MCF 10A (cell line): ENCODE data around the gene ARHGAP25. TPM values are rescaled to one million over a fixed set of nuclear protein-coding genes. Genes with fewer than 3 reads are reported as not detected.

Source experiments
- BruUV-seq: library from RNA; stranded (reverse); fragments of 400-500 nt; replicated peaks from 2 replicates; lab custom pipeline; 2021; lab: Mats Ljungman, UMichigan
- CTCF ChIA-PET: fragments of 300-600 bp; sonication (Branson Sonifier 250); formaldehyde crosslinking; extraction: SDS; loops from one replicate; lab custom pipeline; 2021; ENCODE audit warnings: antibody characterized with exemption, inconsistent platforms; lab: Yijun Ruan, JAX
- POLR2A ChIA-PET: fragments of 300-600, 350-650 bp; sonication (Branson Sonifier 250); formaldehyde crosslinking; extraction: SDS; loops from one replicate; lab custom pipeline; 2020; ENCODE audit warnings: antibody characterized with exemption, inconsistent platforms; lab: Yijun Ruan, JAX
- DNase-seq: peaks from one replicate; pipeline ENCODE4 v3.0.0-alpha.2; 2018; ENCODE audit not compliant: unreplicated experiment
- H3K27ac Mint-ChIP-seq: one replicate; pipeline ENCODE4 v1.8.0; 2022; ENCODE audit warnings: mild to moderate bottlenecking, low read depth, mixed read lengths; ENCODE audit not compliant: unreplicated experiment
- H3K27me3 Mint-ChIP-seq: one replicate; pipeline ENCODE4 v1.8.0; 2022; ENCODE audit warnings: mixed read lengths; ENCODE audit not compliant: insufficient read depth, unreplicated experiment
- H3K36me3 Mint-ChIP-seq: one replicate; pipeline ENCODE4 v1.8.0; 2022; ENCODE audit warnings: mild to moderate bottlenecking, moderate library complexity, mixed read lengths; ENCODE audit not compliant: insufficient read depth, unreplicated experiment
- H3K4me1 Mint-ChIP-seq: one replicate; pipeline ENCODE4 v1.8.0; 2022; ENCODE audit warnings: mixed read lengths; ENCODE audit not compliant: insufficient read depth, unreplicated experiment
- H3K4me3 Mint-ChIP-seq: one replicate; pipeline ENCODE4 v1.8.0; 2022; ENCODE audit warnings: mild to moderate bottlenecking, moderate library complexity, mixed read lengths; ENCODE audit not compliant: unreplicated experiment
- H3K9me3 Mint-ChIP-seq: one replicate; pipeline ENCODE4 v1.8.0; 2022; ENCODE audit warnings: mixed read lengths; ENCODE audit not compliant: unreplicated experiment
- CTCF ChIP-seq: fragments of 200-600 bp; IDR thresholded peaks from one replicate; pipeline ENCODE4 v1.8.0; 2022; ENCODE audit warnings: antibody characterized with exemption, mild to moderate bottlenecking; ENCODE audit not compliant: unreplicated experiment
- intact Hi-C: fragments of 100-400 bp; cut with micrococcal nuclease; formaldehyde crosslinking; loops from 2 replicates; pipeline ENCODE4 v1.14.1; 2022
- total RNA-seq: library from RNA; stranded (reverse); gene quantifications from 2 replicates; pipeline ENCODE4 v1.2.3, GENCODE V29; 2022

Gene ARHGAP25
- total RNA-seq, 1 experiment from 2014 or later = 0.93 TPM

DNA sequence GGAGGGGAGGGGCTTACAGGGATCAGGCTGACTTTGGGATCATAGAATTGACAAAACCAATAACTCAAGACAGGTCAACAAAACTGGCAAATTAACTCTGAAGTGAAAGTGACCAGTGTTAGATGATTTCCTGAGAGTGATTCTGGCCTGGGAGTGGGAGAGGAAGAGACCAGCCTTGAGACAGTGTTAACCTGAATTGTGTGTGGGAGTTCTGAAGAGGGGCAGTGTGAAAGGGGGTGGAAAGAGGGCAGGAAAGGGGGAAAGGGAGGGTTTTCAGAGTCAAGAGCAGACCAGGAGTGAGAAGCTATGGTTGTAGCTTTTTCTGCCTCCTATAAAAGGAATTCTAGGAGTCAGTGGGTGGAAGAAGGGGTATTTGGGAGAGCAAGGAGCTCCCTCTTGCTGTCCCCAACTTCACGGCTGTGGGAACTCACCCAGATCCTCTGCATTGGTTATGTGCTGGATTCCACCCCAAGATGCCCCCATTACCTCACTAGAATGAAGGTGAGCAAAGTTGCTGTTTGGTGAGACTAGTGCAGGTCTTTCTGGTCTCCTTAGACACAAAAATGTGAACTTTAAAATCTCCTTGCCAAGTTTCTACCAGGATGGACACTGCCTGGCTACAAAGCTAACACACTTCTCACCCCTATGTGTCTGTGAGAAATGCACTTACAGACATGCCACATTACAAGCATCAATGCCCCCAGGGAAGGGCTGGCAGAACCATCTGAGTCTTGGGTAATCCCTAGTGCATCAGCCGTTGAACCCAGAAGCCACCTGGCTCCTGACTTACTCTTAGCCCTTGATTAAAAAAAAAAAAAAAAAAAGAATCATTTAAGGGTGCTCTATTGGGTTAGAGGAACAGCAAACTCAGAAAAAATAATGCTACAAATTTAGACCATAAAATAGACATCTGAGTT lies 75.0 kb downstream of the ARHGAP25 start:
- H3K27ac Mint-ChIP-seq = peak overlapping the region; percentile 76
- H3K27me3 Mint-ChIP-seq = no peaks in the 10 kb centered on the region
- H3K4me1 Mint-ChIP-seq = peaks cover 83% of the 10 kb centered on the region
- POLR2A ChIA-PET = interaction anchor here (0.7 to 1.7 kb wide), 5 partner anchors 11 to 125 kb away, joined by 3 to 6 read pairs (median 4); no protein-coding TSS in a partner anchor
- H3K4me3 Mint-ChIP-seq = no peak overlapping the region
- intact Hi-C loops = no loop called here
- no peak for TF ChIP-seq CTCF
- CTCF ChIA-PET = interaction anchor here (0.6 to 1.4 kb wide), 5 partner anchors 14 to 78 kb away, joined by 3 to 5 read pairs (median 3); no protein-coding TSS in a partner anchor
- H3K9me3 Mint-ChIP-seq = no peaks in the 10 kb centered on the region
- peaks cover 12% of the 10 kb centered on the region for H3K36me3 Mint-ChIP-seq
- DNase-seq = peak; percentile 95
- no TSS peak for BruUV-seq

DNA sequence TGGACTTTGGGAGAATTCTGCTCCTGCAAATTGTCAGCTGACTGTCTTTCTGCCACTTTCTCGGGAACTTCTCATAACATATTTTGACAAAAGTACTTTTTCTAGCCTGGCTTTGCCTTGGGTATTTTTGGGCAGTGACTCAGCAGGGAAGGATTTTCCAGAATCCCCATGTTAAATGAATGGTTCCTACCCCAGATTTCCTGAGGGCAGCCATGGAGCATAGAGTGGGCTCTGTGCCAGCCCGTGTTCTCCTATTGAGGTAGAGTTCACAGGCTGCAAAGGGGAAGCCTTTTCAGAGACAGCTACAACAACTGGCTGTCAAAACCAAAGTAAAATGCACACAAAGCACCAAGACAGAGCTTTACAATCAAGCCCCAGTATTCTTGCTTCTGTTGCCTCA lies 76.8 kb downstream of the ARHGAP25 start:
- ChIA-PET POLR2A (interaction anchor here (0.8 to 1.2 kb wide), 3 partner anchors 13 to 18 kb away, joined by 3 to 6 read pairs (median 4); no protein-coding TSS in a partner anchor), CTCF (interaction anchor here (0.5 to 1.0 kb wide), 3 partner anchors 20 to 82 kb away, joined by 3 to 4 read pairs (median 3); no protein-coding TSS in a partner anchor)
- Mint-ChIP-seq H3K4me3 (no peak overlapping the region), H3K27ac (peak overlapping the region; percentile 33), H3K9me3 (no peaks in the 10 kb centered on the region), H3K27me3 (no peaks in the 10 kb centered on the region), H3K36me3 (peaks cover 12% of the 10 kb centered on the region), H3K4me1 (peaks cover 74% of the 10 kb centered on the region)
- no peak for TF ChIP-seq CTCF
- BruUV-seq = no TSS peak
- intact Hi-C loops = no loop called here
- DNase-seq = peak; percentile 84

DNA sequence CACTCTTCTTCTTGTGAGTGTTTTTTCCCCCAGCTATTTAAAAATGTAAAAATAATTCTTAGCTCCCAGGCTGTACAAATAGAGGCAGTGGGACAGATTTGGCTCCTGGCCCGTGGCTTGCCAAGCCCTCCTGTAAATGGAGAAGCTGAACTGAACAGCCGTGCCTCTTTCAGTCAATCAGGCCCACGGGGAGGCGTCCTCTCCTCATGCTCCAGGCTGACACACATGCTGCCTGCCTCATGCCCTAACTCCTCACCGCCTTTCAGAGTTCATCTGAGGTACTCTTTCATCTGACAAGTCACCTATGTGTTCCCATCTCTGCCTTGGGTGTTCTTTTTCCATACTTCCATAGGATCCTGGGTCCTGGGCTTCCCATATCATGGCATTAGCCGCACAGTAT lies 77.6 kb downstream of the ARHGAP25 start:
- DNase-seq = no peak
- TF ChIP-seq CTCF = no peak
- peaks cover 12% of the 10 kb centered on the region for H3K36me3 Mint-ChIP-seq
- no peaks in the 10 kb centered on the region for H3K27me3 Mint-ChIP-seq
- H3K27ac Mint-ChIP-seq = peak overlapping the region; percentile 3
- intact Hi-C loops = no loop called here
- ChIA-PET CTCF (interaction anchor here (0.8 to 1.0 kb wide), 2 partner anchors 21 to 60 kb away, joined by 3 to 4 read pairs; no protein-coding TSS in a partner anchor), POLR2A (interaction anchor here (1.2 kb wide), 1 partner anchor 16 kb away, joined by 3 read pairs; no protein-coding TSS in a partner anchor)
- no TSS peak for BruUV-seq
- no peak overlapping the region for H3K4me3 Mint-ChIP-seq
- H3K9me3 Mint-ChIP-seq = no peaks in the 10 kb centered on the region
- peaks cover 65% of the 10 kb centered on the region for H3K4me1 Mint-ChIP-seq

GRCh38 chr2:68813596-68813995 lies 79.0 kb downstream of the ARHGAP25 start:
- intact Hi-C loops = no loop called here
- Mint-ChIP-seq H3K27ac (no peak overlapping the region), H3K27me3 (no peaks in the 10 kb centered on the region), H3K9me3 (no peaks in the 10 kb centered on the region), H3K4me1 (peaks cover 51% of the 10 kb centered on the region), H3K36me3 (peaks cover 12% of the 10 kb centered on the region), H3K4me3 (no peak overlapping the region)
- no peak for DNase-seq
- TF ChIP-seq CTCF = no peak
- ChIA-PET POLR2A (no interaction called here), CTCF (no interaction called here)
- BruUV-seq = no TSS peak
